ENCODE measurements around the gene TMIGD3.

TMIGD3 gene

GRCh38 chr1:111506561-111506960, 3.1 kb upstream of the TMIGD3 start:
- no peak overlapping the region for H3K27ac ChIP-seq (ENCODE audit: low read depth, low read length)
- peaks cover 12% of the 10 kb centered on the region for H3K4me1 ChIP-seq (ENCODE audit: control insufficient read depth, insufficient read depth, low read length)
- H3K27me3 ChIP-seq (ENCODE audit: control insufficient read depth, insufficient read depth, low read length), result no peaks in the 10 kb centered on the region
- no peak overlapping the region for H3K9ac ChIP-seq (ENCODE audit: low read depth, low read length)
- H3K9me3 ChIP-seq (ENCODE audit: control insufficient read depth, insufficient read depth, low read length), result no peaks in the 10 kb centered on the region
- H3K4me3 ChIP-seq (ENCODE audit: low read depth, low read length), result no peak overlapping the region
- no peaks in the 10 kb centered on the region for H3K36me3 ChIP-seq (ENCODE audit: control insufficient read depth, insufficient read depth, low read length)

GRCh38 chr1:111505641-111506119, 2.2 kb upstream of the TMIGD3 start:
- Histone ChIP-seq H3K27ac (ENCODE audit: low read depth, low read length) (no peak overlapping the region), H3K4me1 (ENCODE audit: control insufficient read depth, insufficient read depth, low read length) (peaks cover 12% of the 10 kb centered on the region), H3K9ac (ENCODE audit: low read depth, low read length) (no peak overlapping the region), H3K9me3 (ENCODE audit: control insufficient read depth, insufficient read depth, low read length) (no peaks in the 10 kb centered on the region), H3K4me3 (ENCODE audit: low read depth, low read length) (no peak overlapping the region), H3K27me3 (ENCODE audit: control insufficient read depth, insufficient read depth, low read length) (no peaks in the 10 kb centered on the region), H3K36me3 (ENCODE audit: control insufficient read depth, insufficient read depth, low read length) (no peaks in the 10 kb centered on the region)

- Histone ChIP-seq H3K27ac (ENCODE audit: low read depth, low read length) (no peak overlapping the region), H3K27me3 (ENCODE audit: control insufficient read depth, insufficient read depth, low read length) (no peaks in the 10 kb centered on the region), H3K4me1 (ENCODE audit: control insufficient read depth, insufficient read depth, low read length) (peaks cover 12% of the 10 kb centered on the region), H3K9me3 (ENCODE audit: control insufficient read depth, insufficient read depth, low read length) (no peaks in the 10 kb centered on the region), H3K4me3 (ENCODE audit: low read depth, low read length) (no peak overlapping the region), H3K36me3 (ENCODE audit: control insufficient read depth, insufficient read depth, low read length) (no peaks in the 10 kb centered on the region), H3K9ac (ENCODE audit: low read depth, low read length) (no peak overlapping the region)
These were observed 664 bp upstream of the TMIGD3 start for GRCh38 chr1:111504097-111504496.

- Histone ChIP-seq H3K4me1 (ENCODE audit: control insufficient read depth, insufficient read depth, low read length) (no peaks in the 10 kb centered on the region), H3K9me3 (ENCODE audit: control insufficient read depth, insufficient read depth, low read length) (no peaks in the 10 kb centered on the region), H3K27me3 (ENCODE audit: control insufficient read depth, insufficient read depth, low read length) (no peaks in the 10 kb centered on the region), H3K36me3 (ENCODE audit: control insufficient read depth, insufficient read depth, low read length) (no peaks in the 10 kb centered on the region), H3K4me3 (ENCODE audit: low read depth, low read length) (no peak overlapping the region), H3K9ac (ENCODE audit: low read depth, low read length) (no peak overlapping the region), H3K27ac (ENCODE audit: low read depth, low read length) (no peak overlapping the region)
These were observed 1.8 kb downstream of the TMIGD3 start for GRCh38 chr1:111501645-111502044.

- H3K27ac ChIP-seq (ENCODE audit: low read depth, low read length), result no peak overlapping the region
- no peaks in the 10 kb centered on the region for H3K27me3 ChIP-seq (ENCODE audit: control insufficient read depth, insufficient read depth, low read length)
- H3K36me3 ChIP-seq (ENCODE audit: control insufficient read depth, insufficient read depth, low read length), result no peaks in the 10 kb centered on the region
- H3K4me1 ChIP-seq (ENCODE audit: control insufficient read depth, insufficient read depth, low read length), result no peaks in the 10 kb centered on the region
- H3K4me3 ChIP-seq (ENCODE audit: low read depth, low read length), result no peak overlapping the region
- no peak overlapping the region for H3K9ac ChIP-seq (ENCODE audit: low read depth, low read length)
- no peaks in the 10 kb centered on the region for H3K9me3 ChIP-seq (ENCODE audit: control insufficient read depth, insufficient read depth, low read length)
These were observed 4.2 kb downstream of the TMIGD3 start for GRCh38 chr1:111499026-111499785.

GRCh38 chr1:111497592-111497991, 5.8 kb downstream of the TMIGD3 start:
- Histone ChIP-seq H3K27me3 (ENCODE audit: control insufficient read depth, insufficient read depth, low read length) (no peaks in the 10 kb centered on the region), H3K4me1 (ENCODE audit: control insufficient read depth, insufficient read depth, low read length) (no peaks in the 10 kb centered on the region), H3K36me3 (ENCODE audit: control insufficient read depth, insufficient read depth, low read length) (no peaks in the 10 kb centered on the region), H3K27ac (ENCODE audit: low read depth, low read length) (no peak overlapping the region), H3K9me3 (ENCODE audit: control insufficient read depth, insufficient read depth, low read length) (no peaks in the 10 kb centered on the region), H3K9ac (ENCODE audit: low read depth, low read length) (no peak overlapping the region), H3K4me3 (ENCODE audit: low read depth, low read length) (no peak overlapping the region)

- H3K4me1 ChIP-seq (ENCODE audit: control insufficient read depth, insufficient read depth, low read length), result no peaks in the 10 kb centered on the region
- no peak overlapping the region for H3K4me3 ChIP-seq (ENCODE audit: low read depth, low read length)
- no peaks in the 10 kb centered on the region for H3K36me3 ChIP-seq (ENCODE audit: control insufficient read depth, insufficient read depth, low read length)
- H3K9me3 ChIP-seq (ENCODE audit: control insufficient read depth, insufficient read depth, low read length), result no peaks in the 10 kb centered on the region
- H3K9ac ChIP-seq (ENCODE audit: low read depth, low read length), result no peak overlapping the region
- no peaks in the 10 kb centered on the region for H3K27me3 ChIP-seq (ENCODE audit: control insufficient read depth, insufficient read depth, low read length)
- no peak overlapping the region for H3K27ac ChIP-seq (ENCODE audit: low read depth, low read length)
These were observed 7.0 kb downstream of the TMIGD3 start for GRCh38 chr1:111496398-111496797.

- Histone ChIP-seq H3K9ac (ENCODE audit: low read depth, low read length) (no peak overlapping the region), H3K9me3 (ENCODE audit: control insufficient read depth, insufficient read depth, low read length) (no peaks in the 10 kb centered on the region), H3K4me3 (ENCODE audit: low read depth, low read length) (no peak overlapping the region), H3K4me1 (ENCODE audit: control insufficient read depth, insufficient read depth, low read length) (no peaks in the 10 kb centered on the region), H3K36me3 (ENCODE audit: control insufficient read depth, insufficient read depth, low read length) (no peaks in the 10 kb centered on the region), H3K27ac (ENCODE audit: low read depth, low read length) (no peak overlapping the region), H3K27me3 (ENCODE audit: control insufficient read depth, insufficient read depth, low read length) (no peaks in the 10 kb centered on the region)
These were observed 12.4 kb downstream of the TMIGD3 start for GRCh38 chr1:111491070-111491469.

- Histone ChIP-seq H3K4me3 (ENCODE audit: low read depth, low read length) (no peak overlapping the region), H3K27ac (ENCODE audit: low read depth, low read length) (no peak overlapping the region), H3K36me3 (ENCODE audit: control insufficient read depth, insufficient read depth, low read length) (no peaks in the 10 kb centered on the region), H3K9me3 (ENCODE audit: control insufficient read depth, insufficient read depth, low read length) (no peaks in the 10 kb centered on the region), H3K4me1 (ENCODE audit: control insufficient read depth, insufficient read depth, low read length) (no peaks in the 10 kb centered on the region), H3K9ac (ENCODE audit: low read depth, low read length) (no peak overlapping the region), H3K27me3 (ENCODE audit: control insufficient read depth, insufficient read depth, low read length) (no peaks in the 10 kb centered on the region)
These were observed 13.2 kb downstream of the TMIGD3 start for GRCh38 chr1:111490220-111490619.

- Histone ChIP-seq H3K9me3 (ENCODE audit: control insufficient read depth, insufficient read depth, low read length) (no peaks in the 10 kb centered on the region), H3K9ac (ENCODE audit: low read depth, low read length) (no peak overlapping the region), H3K27ac (ENCODE audit: low read depth, low read length) (no peak overlapping the region)
These were observed 13.8 kb downstream of the TMIGD3 start for GRCh38 chr1:111489604-111490003.

GRCh38 chr1:111488669-111489068, 14.8 kb downstream of the TMIGD3 start:
- Histone ChIP-seq H3K36me3 (ENCODE audit: control insufficient read depth, insufficient read depth, low read length) (no peaks in the 10 kb centered on the region), H3K9me3 (ENCODE audit: control insufficient read depth, insufficient read depth, low read length) (no peaks in the 10 kb centered on the region), H3K27ac (ENCODE audit: low read depth, low read length) (no peak overlapping the region), H3K4me3 (ENCODE audit: low read depth, low read length) (no peak overlapping the region), H3K4me1 (ENCODE audit: control insufficient read depth, insufficient read depth, low read length) (no peaks in the 10 kb centered on the region), H3K9ac (ENCODE audit: low read depth, low read length) (no peak overlapping the region), H3K27me3 (ENCODE audit: control insufficient read depth, insufficient read depth, low read length) (no peaks in the 10 kb centered on the region)

More at GRCh38 chr1:111489604-111490003, 13.8 kb downstream of the TMIGD3 start:
- Histone ChIP-seq H3K4me3 (ENCODE audit: low read depth, low read length) (no peak overlapping the region), H3K36me3 (ENCODE audit: control insufficient read depth, insufficient read depth, low read length) (no peaks in the 10 kb centered on the region), H3K4me1 (ENCODE audit: control insufficient read depth, insufficient read depth, low read length) (no peaks in the 10 kb centered on the region), H3K27me3 (ENCODE audit: control insufficient read depth, insufficient read depth, low read length) (no peaks in the 10 kb centered on the region)

Measured in HUES48 (cell line).